Left renal cortex interstitium (tissue), 4 donors: Measurements from ENCODE around the gene C16orf86. TPM values are rescaled to one million over a fixed set of nuclear protein-coding genes. Genes with fewer than 3 reads are reported as not detected.
A peak's percentile ranks its signal among the peaks of the same experiment; 100 is the strongest.

Experiments used
- DNase-seq, 4 donors: peaks; one replicate each; pipeline ENCODE4 v3.0.0-alpha.2; 2013; ENCODE audit warnings: low read depth in 4 of 4, low spot score in 2 of 4, missing footprints in 1 of 4
- polyA plus RNA-seq, 4 donors: library from polyadenylated mRNA; unstranded; fragments of 120-200 nt; gene quantifications; one replicate each; pipeline ENCODE4 v1.2.1, GENCODE V29; 2013; ENCODE audit not compliant: insufficient read length in 4 of 4

The C16orf86 gene, protein sequence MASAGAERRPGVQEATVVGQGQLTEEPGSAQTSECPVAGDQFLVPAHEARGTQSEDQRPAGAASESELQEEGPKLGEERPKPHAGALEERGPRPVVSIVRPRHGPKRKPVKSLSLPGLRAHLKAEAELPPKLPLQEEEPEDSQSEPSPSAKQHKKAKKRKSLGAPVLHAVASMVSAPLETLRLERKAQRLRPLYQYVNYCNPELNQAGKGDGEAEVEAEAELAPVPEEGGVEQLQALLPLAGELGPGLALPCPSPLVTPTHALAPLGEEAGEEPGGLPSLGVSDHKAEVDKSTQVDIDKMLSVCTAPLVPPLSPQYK
- polyA plus RNA-seq = 1 to 10 TPM; 3.6 to 5.2 (median 4.0) TPM

DNA sequence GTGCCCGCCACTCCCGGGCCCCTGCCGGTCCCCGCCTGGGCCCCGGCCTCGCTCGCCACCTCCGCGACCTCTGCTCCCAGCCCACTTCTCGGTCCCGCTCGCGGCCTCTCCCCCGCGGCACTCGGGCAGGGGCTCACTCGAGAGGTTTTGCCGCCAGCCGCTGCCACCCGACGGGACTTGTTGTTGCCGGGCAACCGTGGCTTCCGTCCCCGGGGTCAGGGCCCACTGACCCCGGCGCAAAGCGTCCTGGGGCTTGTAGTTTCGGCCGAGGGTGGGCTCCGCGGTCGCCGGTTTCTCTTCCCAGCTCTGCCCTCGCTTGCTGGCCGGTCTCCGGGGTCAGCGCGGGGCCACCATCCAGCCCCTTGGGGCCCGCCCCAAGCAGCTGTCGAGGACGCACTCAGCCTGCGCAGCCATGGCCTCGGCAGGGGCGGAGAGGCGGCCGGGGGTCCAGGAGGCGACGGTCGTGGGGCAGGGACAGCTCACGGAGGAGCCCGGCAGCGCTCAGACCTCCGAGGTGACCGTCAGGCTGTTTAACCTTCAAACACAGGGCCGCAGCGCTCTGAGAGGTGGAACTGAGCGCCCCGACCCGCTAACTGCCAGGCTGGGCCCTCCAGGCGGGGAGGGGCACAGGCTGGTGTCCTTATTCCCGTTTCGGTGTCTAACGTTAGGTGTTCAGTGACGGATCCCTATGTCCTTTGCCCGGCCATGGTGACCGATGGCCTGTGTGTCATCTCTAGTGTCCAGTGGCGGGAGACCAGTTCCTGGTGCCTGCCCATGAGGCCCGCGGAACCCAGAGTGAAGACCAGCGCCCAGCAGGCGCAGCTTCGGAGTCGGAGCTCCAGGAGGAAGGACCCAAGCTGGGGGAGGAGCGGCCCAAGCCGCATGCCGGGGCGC, at the start of gene C16orf86, which contains the start of gene ENKD1:
C16orf86 (plus strand) TSS at position 256 of the 894 bp plus-strand sequence; CDS start at position 413, 157 bp downstream.
ENKD1 (minus strand) TSS at position 192 of the 894 bp plus-strand sequence. CDS start 308 bp downstream, outside the sequence.
- peak in 1 of 4 donors; percentile 63 for DNase-seq

DNA sequence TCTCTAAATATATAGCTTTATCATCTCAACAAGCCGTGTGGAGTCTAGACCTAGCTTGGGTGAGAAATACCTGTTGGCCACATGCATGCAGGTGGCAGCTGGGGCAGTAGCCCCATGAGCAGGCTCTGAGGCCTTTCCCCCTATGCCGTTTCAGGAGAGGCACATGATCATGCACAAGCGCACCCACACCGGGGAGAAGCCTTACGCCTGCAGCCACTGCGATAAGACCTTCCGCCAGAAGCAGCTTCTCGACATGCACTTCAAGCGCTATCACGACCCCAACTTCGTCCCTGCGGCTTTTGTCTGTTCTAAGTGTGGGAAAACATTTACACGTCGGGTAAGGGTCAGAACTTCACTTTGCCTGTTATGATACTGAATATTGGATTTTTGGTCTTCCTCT, 38.4 kb upstream of the C16orf86 start:
- no peak for DNase-seq

DNA sequence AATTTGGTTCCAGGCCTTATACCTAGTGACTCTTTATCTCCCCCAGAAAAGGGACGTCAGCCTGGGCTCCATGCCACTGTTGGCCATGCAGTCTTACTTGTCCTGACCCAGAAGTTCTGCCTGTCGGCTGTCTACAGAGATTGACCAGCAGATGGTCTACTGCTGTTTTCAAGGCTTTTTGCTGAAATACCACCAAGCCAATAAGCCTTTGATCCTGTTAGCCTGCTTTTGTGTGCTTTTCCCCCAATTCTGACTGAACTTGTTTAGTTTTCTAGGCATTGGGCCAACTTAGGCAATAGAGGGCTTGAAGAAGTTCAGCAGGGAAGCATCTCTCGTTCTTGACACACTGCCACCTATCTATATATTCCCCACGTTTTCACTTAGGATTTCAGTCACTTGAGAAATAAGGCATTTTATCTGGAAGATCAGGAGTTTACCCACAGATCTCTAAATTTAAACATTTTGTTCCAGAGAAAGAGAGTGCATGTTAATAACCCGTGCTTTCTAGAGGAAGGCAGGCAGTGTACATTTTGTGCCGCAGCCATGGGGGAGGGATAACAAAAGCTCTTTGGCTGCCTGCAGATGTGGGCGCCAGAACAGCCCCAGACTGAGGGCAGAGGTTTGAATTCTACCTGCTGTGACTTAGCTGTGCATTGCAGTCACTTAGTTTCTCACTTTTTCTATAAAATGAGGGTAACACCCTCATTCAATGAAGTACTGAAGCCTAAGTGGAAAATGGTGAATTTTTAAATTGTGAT, 34.0 kb upstream of the C16orf86 start:
- DNase-seq = no peak

DNA sequence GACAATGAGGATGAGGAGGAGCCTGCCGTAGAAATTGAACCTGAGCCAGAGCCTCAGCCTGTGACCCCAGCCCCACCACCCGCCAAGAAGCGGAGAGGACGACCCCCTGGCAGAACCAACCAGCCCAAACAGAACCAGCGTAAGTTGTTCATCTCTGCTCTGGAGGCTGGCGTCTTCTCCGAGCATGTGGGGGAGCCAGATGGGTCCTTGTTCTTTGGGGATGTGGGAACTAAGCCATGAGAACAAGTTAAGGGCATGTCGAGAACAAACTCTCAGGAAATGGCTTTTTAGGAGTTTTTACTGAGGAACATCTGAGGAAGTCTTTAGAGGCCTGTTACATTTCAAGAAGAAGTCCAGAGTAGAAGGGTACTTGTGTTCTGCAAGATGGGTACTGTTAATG, 29.9 kb upstream of the C16orf86 start:
- DNase-seq = no peak

DNA sequence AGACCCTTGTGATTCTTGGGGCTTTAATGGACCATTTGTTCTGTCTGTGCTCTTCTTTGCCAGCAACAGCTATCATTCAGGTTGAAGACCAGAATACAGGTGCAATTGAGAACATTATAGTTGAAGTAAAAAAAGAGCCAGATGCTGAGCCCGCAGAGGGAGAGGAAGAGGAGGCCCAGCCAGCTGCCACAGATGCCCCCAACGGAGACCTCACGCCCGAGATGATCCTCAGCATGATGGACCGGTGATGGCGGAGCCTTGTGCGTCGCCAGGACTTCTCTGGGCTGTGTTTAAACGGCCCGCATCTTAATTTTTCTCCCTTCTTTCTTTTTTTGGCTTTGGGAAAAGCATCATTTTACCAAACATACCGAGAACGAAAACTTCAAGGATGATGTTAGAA, 29.0 kb upstream of the C16orf86 start:
- DNase-seq = no peak

DNA sequence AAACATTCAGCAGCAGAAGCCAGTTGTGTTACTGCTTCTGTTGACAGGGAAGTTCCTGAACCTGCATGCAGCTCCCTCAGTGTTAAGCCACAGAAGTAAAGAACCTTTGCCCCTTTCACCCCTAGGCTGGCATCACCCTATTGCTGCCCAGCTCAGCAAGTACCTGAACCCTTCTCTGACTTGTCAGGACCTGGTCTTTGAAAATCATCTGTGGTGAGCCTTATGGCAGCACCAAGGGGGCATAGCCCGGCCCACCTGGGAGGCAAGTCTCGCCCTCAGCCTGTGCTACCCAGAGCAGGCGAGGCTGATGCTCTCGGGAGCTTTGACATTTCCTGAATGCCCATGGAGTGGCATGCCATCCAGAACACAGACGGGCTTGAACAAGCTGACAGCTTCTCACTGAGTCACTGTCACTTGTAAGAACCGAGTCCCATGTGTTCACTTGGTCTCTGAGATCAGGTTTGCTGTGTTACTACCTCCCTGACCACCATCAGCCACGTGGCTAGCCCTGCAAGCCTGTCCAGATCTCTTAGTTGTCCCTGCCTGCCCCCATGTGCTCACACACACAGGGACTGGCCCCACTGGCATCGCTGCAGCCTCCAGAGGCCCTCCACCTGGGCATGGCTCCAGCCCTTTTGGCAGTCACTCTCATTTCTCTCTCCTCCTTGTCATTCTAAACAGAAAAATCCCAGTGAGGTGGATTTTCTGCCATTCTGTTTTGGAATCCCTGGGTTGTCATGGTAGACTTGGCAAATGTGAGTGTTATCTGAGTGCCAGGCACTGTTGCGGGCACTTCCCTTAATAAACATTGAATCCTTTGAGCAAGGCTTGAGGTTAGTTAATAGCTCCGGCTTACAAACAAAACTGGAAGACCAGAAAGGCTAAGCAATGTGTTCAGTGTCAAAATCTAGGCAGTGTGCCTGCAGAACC, 24.6 kb upstream of the C16orf86 start:
- no peak for DNase-seq

DNA sequence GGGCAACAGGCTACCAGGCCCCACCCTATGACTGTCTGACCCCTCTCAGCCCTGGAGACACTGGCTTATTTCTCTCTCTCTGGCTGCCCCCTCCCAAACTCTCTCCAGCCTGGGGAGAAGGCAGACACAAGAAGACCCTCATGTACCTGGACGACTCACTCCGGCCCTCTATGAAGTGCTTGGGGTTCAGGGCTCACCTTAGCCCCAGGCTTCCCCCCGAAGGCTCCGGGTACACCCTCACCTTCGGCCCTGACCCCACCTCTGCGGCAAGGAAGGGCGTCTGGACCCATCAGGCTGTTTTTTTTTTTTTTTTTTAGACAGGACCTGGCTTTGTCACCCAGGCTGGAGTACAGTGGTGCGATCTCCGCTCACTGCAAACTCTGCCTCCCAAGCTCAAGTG, 22.6 kb upstream of the C16orf86 start:
- DNase-seq = no peak

DNA sequence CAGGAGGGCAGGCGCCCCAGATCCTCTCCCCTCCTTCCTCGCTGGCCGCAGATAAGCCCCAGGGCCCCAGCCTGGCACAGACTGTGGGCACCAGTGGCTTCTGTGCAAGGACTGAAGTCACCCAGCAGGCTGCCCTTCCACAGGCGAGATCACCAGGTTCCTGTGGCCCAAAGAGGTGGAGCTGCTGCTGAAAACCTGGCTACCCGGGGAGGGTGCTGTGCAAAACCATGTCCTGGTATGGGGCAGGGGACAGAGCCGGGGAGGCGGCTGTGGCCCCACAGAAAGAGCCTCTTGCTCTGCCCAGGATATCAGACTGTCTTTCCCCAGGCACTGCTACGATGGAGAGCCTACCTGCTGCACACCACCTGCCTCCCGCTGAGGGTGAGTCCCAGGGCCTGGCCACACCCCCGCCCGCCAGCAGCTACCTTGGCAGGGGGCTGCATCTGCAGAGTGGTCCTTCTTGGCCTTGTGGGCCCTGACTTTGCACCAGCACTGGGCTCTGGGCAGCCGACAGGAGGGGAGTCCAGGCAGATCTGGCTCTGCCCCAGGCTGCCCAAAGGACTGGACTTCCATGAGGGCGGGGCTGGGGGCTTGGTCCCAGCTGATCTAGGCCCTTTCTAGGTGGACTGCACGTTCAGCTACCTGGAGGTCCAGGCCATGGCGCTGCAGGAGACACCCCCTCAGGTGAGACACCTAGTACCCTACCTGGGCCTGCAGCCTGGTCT, 21.1 kb upstream of the C16orf86 start:
- no peak for DNase-seq

DNA sequence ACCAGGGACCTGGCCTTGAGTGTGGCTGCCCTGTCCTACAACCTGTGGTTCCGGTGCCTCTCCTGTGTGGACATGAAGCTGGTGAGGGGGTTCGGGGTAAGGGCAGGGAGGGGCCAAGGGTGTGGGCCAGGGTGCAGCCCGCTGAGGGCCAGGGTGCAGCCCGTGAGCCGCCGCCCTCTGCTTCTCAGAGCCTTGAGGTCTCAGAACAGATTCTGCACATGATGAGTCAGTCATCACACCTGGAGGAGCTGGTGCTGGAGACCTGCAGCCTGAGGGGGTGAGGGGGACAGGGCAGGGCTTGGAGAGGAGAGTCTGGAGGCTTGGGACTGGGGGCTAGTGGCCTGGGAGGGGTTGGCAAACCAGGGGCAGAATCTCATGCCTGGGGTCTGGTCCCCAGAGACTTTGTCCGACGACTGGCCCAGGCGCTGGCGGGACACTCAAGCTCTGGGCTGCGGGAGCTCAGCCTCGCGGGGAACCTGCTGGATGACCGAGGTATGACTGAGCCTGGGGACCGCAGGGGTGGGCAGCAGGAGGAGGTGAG, 19.4 kb upstream of the C16orf86 start:
- DNase-seq = no peak

DNA sequence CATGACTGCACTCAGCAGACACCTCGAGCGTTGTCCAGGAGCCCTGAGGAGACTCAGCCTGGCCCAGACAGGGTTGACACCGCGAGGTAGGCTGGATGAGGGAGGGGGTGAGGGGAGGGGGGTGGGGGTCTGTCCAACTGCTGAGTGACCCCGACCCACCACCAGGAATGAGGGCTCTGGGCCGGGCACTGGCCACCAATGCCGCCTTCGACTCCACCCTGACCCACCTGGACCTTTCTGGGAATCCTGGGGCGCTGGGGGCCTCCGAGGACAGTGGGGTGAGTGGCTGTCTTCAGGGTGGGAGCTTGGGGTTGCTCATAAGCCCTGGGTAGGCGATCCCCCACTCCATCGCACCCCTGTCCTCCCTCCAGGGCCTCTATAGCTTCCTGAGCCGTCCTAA, 18.9 kb upstream of the C16orf86 start:
- DNase-seq = no peak

DNA sequence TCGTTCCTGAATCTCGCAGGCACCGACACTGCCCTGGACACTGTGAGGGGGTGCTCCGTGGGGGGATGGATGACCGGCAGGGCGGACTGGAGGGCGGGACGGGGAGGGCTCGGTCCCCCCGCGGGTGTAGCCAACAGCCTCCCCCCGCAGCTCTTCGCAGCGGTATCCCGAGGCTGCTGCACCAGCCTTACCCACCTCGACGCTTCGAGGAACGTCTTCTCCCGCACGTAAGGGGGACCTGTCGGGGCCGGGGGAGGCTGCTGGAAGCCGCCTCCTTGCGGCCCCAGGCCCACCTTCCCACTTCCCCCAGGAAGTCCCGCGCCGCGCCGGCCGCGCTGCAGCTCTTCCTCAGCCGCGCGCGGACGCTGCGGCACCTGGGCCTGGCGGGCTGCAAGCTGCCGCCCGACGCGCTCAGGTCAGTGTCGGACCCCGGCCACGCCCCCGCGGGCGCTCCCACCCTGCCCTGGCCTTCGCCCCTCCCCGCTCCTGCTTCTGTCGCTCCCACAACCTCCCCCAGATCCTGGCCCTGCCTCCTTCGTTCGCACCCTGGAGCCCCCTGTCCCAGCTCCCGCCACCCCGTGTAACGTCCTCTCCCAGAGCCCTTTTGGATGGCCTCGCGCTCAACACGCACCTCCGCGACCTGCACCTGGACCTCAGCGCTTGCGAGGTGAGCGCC, 18.4 kb upstream of the C16orf86 start:
- no peak for DNase-seq

DNA sequence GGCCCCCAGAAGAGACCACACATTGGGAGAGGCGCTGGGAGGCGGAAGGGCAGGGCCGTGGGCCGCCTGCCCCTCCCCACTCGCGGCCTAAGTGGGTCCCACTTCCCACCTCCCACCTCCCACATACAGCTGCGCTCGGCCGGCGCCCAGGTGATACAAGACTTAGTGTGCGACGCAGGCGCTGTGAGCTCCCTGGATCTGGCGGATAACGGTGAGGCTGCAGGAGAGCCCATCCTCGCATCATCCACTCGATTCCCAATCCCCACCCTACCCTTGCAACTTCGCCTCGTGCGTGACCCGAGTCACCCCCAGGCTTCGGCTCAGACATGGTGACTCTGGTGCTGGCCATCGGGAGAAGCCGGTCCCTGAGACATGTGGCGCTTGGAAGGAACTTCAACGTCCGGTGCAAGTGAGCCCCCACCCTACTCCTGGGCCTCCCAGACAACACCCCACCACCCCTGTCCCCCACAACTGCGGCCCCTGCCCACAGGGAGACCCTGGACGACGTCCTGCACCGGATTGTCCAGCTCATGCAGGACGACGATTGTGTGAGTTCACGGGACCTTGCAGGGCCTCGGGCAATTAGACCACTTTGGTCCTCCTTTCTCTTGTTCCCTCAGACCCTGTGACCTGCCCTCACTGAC, 17.7 kb upstream of the C16orf86 start:
- no peak for DNase-seq

DNA sequence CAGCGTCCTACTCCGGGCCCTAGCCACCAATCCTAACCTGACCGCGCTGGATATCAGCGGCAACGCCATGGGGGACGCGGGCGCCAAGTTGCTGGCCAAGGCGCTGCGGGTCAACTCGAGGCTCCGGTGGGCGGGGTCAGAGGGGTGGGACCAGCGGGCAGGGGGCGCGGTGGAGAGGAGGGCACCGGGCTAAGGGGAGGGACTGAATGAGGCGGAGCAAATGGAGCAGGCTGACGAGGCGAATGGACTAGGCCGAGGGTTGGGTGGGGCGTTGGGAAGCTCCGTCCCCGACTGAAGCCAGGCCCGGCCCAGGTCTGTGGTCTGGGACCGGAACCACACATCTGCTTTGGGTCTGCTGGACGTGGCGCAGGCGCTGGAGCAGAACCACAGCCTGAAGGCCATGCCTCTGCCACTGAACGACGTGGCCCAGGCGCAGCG, 17.1 kb upstream of the C16orf86 start:
- DNase-seq = no peak

DNA sequence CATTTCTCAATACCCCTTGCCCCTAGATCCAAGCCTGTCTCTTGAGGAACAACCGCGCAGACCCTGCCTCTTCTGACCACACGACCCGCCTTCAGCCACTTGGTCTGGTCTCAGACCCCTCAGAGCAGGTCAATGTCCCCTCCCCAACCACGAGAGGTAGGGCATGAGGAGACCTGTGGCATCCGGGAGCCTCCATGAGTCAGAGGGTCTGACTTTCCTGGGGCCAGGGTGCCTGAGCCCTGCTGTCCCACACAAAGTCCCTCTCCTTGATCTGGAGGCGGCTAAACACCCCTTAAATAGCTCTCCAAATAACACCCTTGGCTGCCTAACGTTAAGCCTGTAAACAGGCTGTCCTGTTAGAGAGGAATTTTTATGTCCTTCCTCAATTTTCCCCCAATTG, 16.6 kb upstream of the C16orf86 start:
- DNase-seq = no peak

DNA sequence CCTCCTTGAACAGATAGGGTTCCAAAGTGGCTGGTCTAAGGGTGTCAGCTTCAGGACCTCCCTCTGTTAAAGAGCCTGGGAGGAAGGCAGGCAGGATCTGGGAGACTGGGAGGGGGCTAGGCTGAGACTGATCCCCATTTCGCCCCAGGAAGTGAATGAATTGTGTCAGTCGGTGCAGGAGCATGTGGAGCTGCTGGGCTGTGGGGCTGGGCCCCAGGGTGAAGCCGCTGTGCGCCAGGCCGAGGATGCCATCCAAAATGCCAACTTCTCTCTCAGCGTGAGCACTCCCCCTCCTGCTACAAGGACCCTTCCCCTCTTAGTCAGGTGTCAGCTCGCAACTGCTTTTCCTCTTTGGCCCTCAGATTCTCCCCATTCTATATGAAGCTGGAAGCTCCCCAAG, 15.6 kb upstream of the C16orf86 start:
- no peak for DNase-seq

DNA sequence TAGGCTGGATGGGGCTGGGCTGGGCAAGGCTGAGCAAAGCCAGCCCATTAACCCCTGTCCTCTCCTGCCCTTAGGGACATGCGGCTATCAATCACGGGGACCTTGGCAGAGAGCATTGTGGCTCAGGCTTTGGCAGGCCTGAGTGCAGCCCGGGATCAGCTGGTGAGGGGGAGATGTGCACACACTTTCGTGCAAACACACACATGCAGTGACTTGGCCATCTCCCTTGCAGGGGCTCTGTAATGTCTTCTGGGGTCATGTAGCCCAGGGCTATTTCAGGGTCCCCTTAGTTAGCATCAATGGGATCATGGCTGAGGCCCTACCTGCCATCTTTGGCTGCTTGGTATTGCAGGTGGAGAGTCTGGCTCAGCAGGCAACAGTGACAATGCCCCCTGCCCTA, 14.8 kb upstream of the C16orf86 start:
- no peak for DNase-seq

DNA sequence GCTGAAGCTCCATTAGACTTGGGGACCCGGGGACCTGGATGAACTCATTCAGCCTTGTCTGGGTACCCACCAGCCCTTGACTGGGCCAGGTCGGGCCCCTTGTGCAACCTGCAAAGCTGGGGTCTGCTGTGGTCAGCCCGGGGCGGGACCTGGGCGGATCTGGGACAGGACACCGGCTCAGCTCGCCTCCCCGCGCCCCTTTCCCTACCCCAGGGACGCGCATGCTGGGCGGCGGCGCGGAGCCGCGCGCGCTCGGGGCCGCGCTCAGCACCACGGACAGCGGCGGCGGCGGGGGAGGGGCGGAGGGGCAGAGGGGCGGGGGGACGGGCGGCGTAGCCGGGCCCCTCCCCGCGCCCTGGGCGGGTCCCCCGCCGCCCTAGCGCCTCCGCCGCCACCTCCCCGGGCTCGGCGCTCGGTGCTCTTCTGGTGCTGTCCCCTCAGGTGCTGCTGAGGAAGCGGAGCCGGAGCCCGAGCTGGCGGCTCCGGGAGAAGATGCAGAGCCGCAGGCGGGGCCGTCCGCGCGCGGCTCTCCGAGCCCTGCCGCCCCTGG, 14.0 kb upstream of the C16orf86 start:
- no peak for DNase-seq
